CD4-positive, alpha-beta memory T cell (primary cell): ENCODE measurements around the gene TGFBI. TPM values are rescaled to one million over a fixed set of nuclear protein-coding genes. Genes with fewer than 3 reads are reported as not detected.

Experiments
- CTCF ChIA-PET: fragments of 350-600 bp; sonication (Branson Sonifier 250); formaldehyde crosslinking; loops from one replicate; lab custom pipeline; 2021; ENCODE audit warnings: inconsistent platforms; ENCODE audit not compliant: partially characterized antibody; lab: Charles Lee
- POLR2A ChIA-PET: fragments of 350-600 bp; sonication (Branson Sonifier 250); formaldehyde crosslinking; loops from one replicate; lab custom pipeline; 2021; ENCODE audit not compliant: partially characterized antibody; lab: Charles Lee
- DNase-seq, 5 donors: peaks; one replicate each; pipeline versions ENCODE4 v3.0.0 to v3.0.0-alpha.2; 2020 to 2022; ENCODE audit warnings: mixed read lengths in 1 of 5
- H3K27ac ChIP-seq: one replicate; pipeline ENCODE4 v1.7.0; 2013; ENCODE audit warnings: low read depth, low read length
- H3K27me3 ChIP-seq: 2 replicates; pipeline ENCODE4 v1.7.0; 2013; ENCODE audit warnings: mild to moderate bottlenecking, low read length, moderate library complexity; ENCODE audit not compliant: insufficient read depth
- H3K36me3 ChIP-seq: 2 replicates; pipeline ENCODE4 v1.7.0; 2013; ENCODE audit warnings: mild to moderate bottlenecking, low read length, moderate library complexity; ENCODE audit not compliant: insufficient read depth
- H3K4me1 ChIP-seq: 2 replicates; pipeline ENCODE4 v1.7.0; 2013; ENCODE audit warnings: mild to moderate bottlenecking, low read length, moderate library complexity; ENCODE audit not compliant: insufficient read depth
- H3K4me3 ChIP-seq, 2 donors: one replicate each; pipeline ENCODE4 v1.7.0; 2013; ENCODE audit warnings: low read length in 2 of 2, mild to moderate bottlenecking in 1 of 2
- H3K9me3 ChIP-seq, 2 donors: one replicate each; pipeline ENCODE4 v1.7.0; 2013; ENCODE audit warnings: low read length in 2 of 2, control low read depth in 1 of 2; ENCODE audit not compliant: control insufficient read depth in 1 of 2
- H3K27ac Mint-ChIP-seq, 7 donors: one replicate each; pipeline ENCODE4 v1.8.0; 2020 to 2021; ENCODE audit warnings: mixed read lengths in 7 of 7, mild to moderate bottlenecking in 6 of 7, inconsistent platforms in 3 of 7, moderate library complexity in 3 of 7
- H3K27me3 Mint-ChIP-seq, 2 donors: one replicate each; pipeline ENCODE4 v1.8.0; 2020 to 2021; ENCODE audit warnings: mixed read lengths in 2 of 2
- H3K36me3 Mint-ChIP-seq, 2 donors: one replicate each; pipeline ENCODE4 v1.8.0; 2020 to 2021; ENCODE audit warnings: mixed read lengths in 2 of 2, inconsistent platforms in 1 of 2, mild to moderate bottlenecking in 1 of 2
- H3K4me1 Mint-ChIP-seq, 4 donors: one replicate each; pipeline ENCODE4 v1.8.0; 2020 to 2021; ENCODE audit warnings: mixed read lengths in 4 of 4, mild to moderate bottlenecking in 1 of 4
- H3K4me3 Mint-ChIP-seq, 8 donors: one replicate each; pipeline ENCODE4 v1.8.0; 2020 to 2021; ENCODE audit warnings: mixed read lengths in 8 of 8, mild to moderate bottlenecking in 7 of 8, moderate library complexity in 6 of 8, inconsistent platforms in 3 of 8
- H3K9me3 Mint-ChIP-seq, 8 donors: one replicate each; pipeline ENCODE4 v1.8.0; 2020 to 2021; ENCODE audit warnings: mixed read lengths in 8 of 8, mild to moderate bottlenecking in 5 of 8, inconsistent platforms in 3 of 8, moderate library complexity in 1 of 8
- intact Hi-C: fragments of 100-400 bp; cut with micrococcal nuclease; formaldehyde crosslinking; loops from one replicate; pipeline ENCODE4 v1.15.1; 2023
- polyA plus RNA-seq, 2 donors: library from polyadenylated mRNA; unstranded; fragments of 300-500 nt; fragmentation: Illumina TruSeq; gene quantifications; one replicate each; pipeline ENCODE4 v1.2.3, GENCODE V29; 2021
- total RNA-seq, 2 experiments: library from RNA; stranded (reverse); gene quantifications; one replicate each; pipeline ENCODE4 v1.2.3, GENCODE V29; 2021

Gene TGFBI
- total and polyA plus RNA-seq, 4 experiments from 2014 or later, result 3.7 to 13.2 (median 10.0) TPM

DNA sequence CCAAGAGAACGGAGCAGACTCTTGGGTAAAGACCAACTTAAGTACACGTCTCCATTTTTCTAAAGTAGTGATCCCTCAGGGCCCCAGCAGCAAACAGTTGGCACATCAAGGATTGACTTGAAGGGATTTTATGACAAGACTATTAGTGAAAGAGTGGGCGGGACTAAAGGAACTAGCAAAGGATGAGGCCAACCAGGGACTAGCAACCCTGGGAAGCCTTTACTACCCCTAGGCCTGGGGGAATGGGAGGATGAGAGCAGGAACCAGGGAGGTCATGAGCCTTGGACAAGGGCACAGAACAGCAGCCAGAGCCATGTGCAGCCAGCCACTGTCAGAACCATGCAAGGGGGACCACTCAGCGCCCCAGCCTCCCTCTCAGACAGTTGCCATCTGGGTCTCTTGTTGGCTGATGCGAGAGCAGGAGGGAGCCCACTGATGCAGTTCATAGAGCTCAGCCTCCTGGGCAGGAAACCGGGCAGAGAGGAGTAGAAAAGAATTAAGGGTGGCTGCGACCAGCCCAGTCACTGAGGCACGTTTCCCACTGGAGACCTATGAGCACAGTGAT lies 28.1 kb downstream of the TGFBI start:
- Histone ChIP-seq H3K4me1 (no peaks in the 10 kb centered on the region), H3K27ac (no peak overlapping the region), H3K36me3 (no peaks in the 10 kb centered on the region), H3K4me3 (no peak overlapping the region), H3K27me3 (no peaks in the 10 kb centered on the region), H3K9me3 (no peaks in the 10 kb centered on the region)
- peak overlapping the region in 1 of 7 donors; percentile 19 for H3K27ac Mint-ChIP-seq
- no peak overlapping the region for H3K4me3 Mint-ChIP-seq
- no peaks in the 10 kb centered on the region for H3K9me3 Mint-ChIP-seq
- intact Hi-C loops, result no loop called here
- peaks cover 0 to 4% (median 0%) of the 10 kb centered on the region in 4 donors for H3K4me1 Mint-ChIP-seq
- no peaks in the 10 kb centered on the region for H3K27me3 Mint-ChIP-seq
- no peak for DNase-seq
- ChIA-PET CTCF (interaction anchor here (1.3 kb wide), 1 partner anchor 111 kb away, joined by 5 read pairs; no protein-coding TSS in a partner anchor), POLR2A (no interaction called here)
- no peaks in the 10 kb centered on the region for H3K36me3 Mint-ChIP-seq

DNA sequence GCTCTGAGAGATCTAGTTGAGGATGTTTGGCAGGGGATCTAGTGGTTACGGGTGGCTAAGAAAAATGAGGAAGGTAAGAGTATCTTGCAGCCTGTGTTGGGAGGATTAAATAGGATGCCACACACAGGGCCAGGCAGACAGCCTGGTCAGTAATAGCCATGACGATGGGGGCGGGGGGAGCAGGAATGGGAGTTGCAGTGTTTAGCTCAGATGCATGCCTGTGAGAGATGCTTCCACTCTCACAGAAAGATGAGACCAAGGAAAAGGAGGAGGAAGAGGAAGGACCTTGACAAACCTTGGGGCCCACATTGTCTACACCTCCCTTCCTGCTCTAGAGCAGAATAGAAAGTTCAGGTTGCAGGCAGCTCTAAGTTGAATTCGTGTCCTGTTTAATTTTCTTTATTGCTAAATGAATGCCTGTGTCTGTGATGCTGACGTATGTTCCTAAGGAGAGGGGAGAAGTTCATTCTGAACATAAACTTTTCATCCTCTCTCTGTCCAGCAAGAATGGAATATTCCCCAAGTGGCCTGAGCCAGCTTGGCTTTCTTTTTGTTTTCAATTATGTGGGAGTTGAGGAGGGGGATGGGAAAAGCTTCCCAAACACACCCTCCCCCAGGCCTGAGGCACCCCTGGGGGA lies 28.7 kb downstream of the TGFBI start:
- Mint-ChIP-seq H3K36me3 (no peaks in the 10 kb centered on the region), H3K4me3 (no peak overlapping the region), H3K27ac (peak overlapping the region in 2 of 7 donors; percentile 10 to 74), H3K4me1 (peaks cover 0 to 4% (median 2%) of the 10 kb centered on the region in 4 donors), H3K27me3 (no peaks in the 10 kb centered on the region), H3K9me3 (no peaks in the 10 kb centered on the region)
- Histone ChIP-seq H3K27ac (no peak overlapping the region), H3K36me3 (no peaks in the 10 kb centered on the region), H3K27me3 (no peaks in the 10 kb centered on the region), H3K9me3 (no peaks in the 10 kb centered on the region), H3K4me1 (no peaks in the 10 kb centered on the region), H3K4me3 (no peak overlapping the region)
- ChIA-PET CTCF (interaction anchor here (0.7 to 1.3 kb wide), 2 partner anchors 20 to 112 kb away, joined by 3 to 5 read pairs; no protein-coding TSS in a partner anchor), POLR2A (no interaction called here)
- no peak for DNase-seq
- intact Hi-C loops, result no loop called here

GRCh38 chr5:136058039-136058971 lies 29.5 kb downstream of the TGFBI start:
- peaks cover 0 to 4% (median 2%) of the 10 kb centered on the region in 4 donors for H3K4me1 Mint-ChIP-seq
- H3K27ac Mint-ChIP-seq, result peak overlapping the region in 1 of 7 donors; percentile 74

GRCh38 chr5:136058972-136059354 lies 30.2 kb downstream of the TGFBI start:
- peaks cover 0 to 4% (median 1%) of the 10 kb centered on the region in 4 donors for H3K4me1 Mint-ChIP-seq
- Histone ChIP-seq H3K27ac (no peak overlapping the region), H3K4me1 (no peaks in the 10 kb centered on the region), H3K4me3 (no peak overlapping the region), H3K9me3 (no peaks in the 10 kb centered on the region), H3K36me3 (no peaks in the 10 kb centered on the region), H3K27me3 (no peaks in the 10 kb centered on the region)
- no peaks in the 10 kb centered on the region for H3K27me3 Mint-ChIP-seq
- intact Hi-C loops, result no loop called here
- no peak for DNase-seq
- H3K9me3 Mint-ChIP-seq, result no peaks in the 10 kb centered on the region
- POLR2A ChIA-PET, result no interaction called here
- H3K36me3 Mint-ChIP-seq, result no peaks in the 10 kb centered on the region
- no peak overlapping the region for H3K27ac Mint-ChIP-seq
- CTCF ChIA-PET, result no interaction called here
- H3K4me3 Mint-ChIP-seq, result no peak overlapping the region

More at GRCh38 chr5:136058039-136058971, 29.5 kb downstream of the TGFBI start:
- no peaks in the 10 kb centered on the region for H3K9me3 ChIP-seq
- H3K27me3 ChIP-seq, result no peaks in the 10 kb centered on the region
- no peaks in the 10 kb centered on the region for H3K4me1 ChIP-seq
- ChIA-PET POLR2A (no interaction called here), CTCF (interaction anchor here (0.7 to 1.3 kb wide), 2 partner anchors 21 to 112 kb away, joined by 3 to 5 read pairs; no protein-coding TSS in a partner anchor)
- H3K36me3 ChIP-seq, result no peaks in the 10 kb centered on the region
- Mint-ChIP-seq H3K9me3 (no peaks in the 10 kb centered on the region), H3K27me3 (no peaks in the 10 kb centered on the region), H3K4me3 (no peak overlapping the region), H3K36me3 (no peaks in the 10 kb centered on the region)
- H3K27ac ChIP-seq, result no peak overlapping the region
- H3K4me3 ChIP-seq, result no peak overlapping the region
- no peak for DNase-seq
- intact Hi-C loops, result no loop called here

DNA sequence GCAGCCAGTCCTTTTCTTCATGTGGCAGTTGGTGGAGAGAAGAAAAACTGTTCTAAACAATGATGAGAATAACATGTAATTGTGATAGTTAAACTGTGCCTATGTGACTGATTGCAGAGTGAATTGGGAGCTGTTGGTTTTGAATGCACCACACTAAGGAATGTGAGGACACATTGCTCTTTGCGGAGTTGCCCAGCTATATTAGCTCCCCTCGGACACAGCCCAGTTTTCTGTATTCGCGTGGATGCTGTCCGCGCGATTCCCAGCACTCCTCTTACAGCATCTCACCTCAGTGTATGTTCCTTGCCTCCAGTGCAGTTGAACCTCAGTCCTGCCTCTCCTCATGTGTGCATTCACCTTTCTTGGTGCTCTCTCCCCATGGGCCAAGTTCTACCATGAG lies 32.2 kb downstream of the TGFBI start:
- Histone ChIP-seq H3K4me3 (no peak overlapping the region), H3K27me3 (no peaks in the 10 kb centered on the region), H3K27ac (no peak overlapping the region), H3K4me1 (no peaks in the 10 kb centered on the region), H3K36me3 (no peaks in the 10 kb centered on the region), H3K9me3 (no peaks in the 10 kb centered on the region)
- peaks cover 0 to 4% (median 1%) of the 10 kb centered on the region in 4 donors for H3K4me1 Mint-ChIP-seq
- no peaks in the 10 kb centered on the region for H3K9me3 Mint-ChIP-seq
- ChIA-PET POLR2A (no interaction called here), CTCF (interaction anchor here (0.7 to 3.5 kb wide), 3 partner anchors 11 to 118 kb away, joined by 3 to 15 read pairs (median 3); no protein-coding TSS in a partner anchor)
- no peaks in the 10 kb centered on the region for H3K27me3 Mint-ChIP-seq
- H3K4me3 Mint-ChIP-seq, result no peak overlapping the region
- intact Hi-C loops, result no loop called here
- no peak overlapping the region for H3K27ac Mint-ChIP-seq
- DNase-seq, result no peak
- no peaks in the 10 kb centered on the region for H3K36me3 Mint-ChIP-seq

- intact Hi-C loops, result loop anchor here (1.0 kb wide), 2 partner anchors 116 to 174 kb away; no protein-coding TSS in a partner anchor
These were observed 33.0 kb downstream of the TGFBI start for GRCh38 chr5:136061630-136062365.

More at GRCh38 chr5:136061630-136062365, 33.0 kb downstream of the TGFBI start:
- H3K9me3 Mint-ChIP-seq, result no peaks in the 10 kb centered on the region
- peaks cover 0 to 4% (median 1%) of the 10 kb centered on the region in 4 donors for H3K4me1 Mint-ChIP-seq
- no peak overlapping the region for H3K4me3 ChIP-seq
- no peaks in the 10 kb centered on the region for H3K27me3 ChIP-seq
- no peak for DNase-seq
- no peaks in the 10 kb centered on the region for H3K4me1 ChIP-seq
- H3K4me3 Mint-ChIP-seq, result no peak overlapping the region
- no peaks in the 10 kb centered on the region for H3K36me3 ChIP-seq
- POLR2A ChIA-PET, result no interaction called here
- H3K27ac ChIP-seq, result no peak overlapping the region
- H3K9me3 ChIP-seq, result no peaks in the 10 kb centered on the region
- no peaks in the 10 kb centered on the region for H3K36me3 Mint-ChIP-seq
- no peak overlapping the region for H3K27ac Mint-ChIP-seq
- CTCF ChIA-PET, result interaction anchor here (0.7 to 3.5 kb wide), 6 partner anchors 34 to 132 kb away, joined by 3 to 15 read pairs (median 4); partner anchors contain the start of gene TGFBI
- H3K27me3 Mint-ChIP-seq, result no peaks in the 10 kb centered on the region
